Endothelial cell of umbilical vein (primary cell): ENCODE data around the gene C1R. TPM values are rescaled to one million over a fixed set of nuclear protein-coding genes. Genes with fewer than 3 reads are reported as not detected.

Source experiments
- BruUV-seq: library from RNA; stranded (reverse); fragments of 400-500 nt; replicated peaks from 2 replicates; lab custom pipeline; 2021; lab: Mats Ljungman, UMichigan
- CTCF ChIA-PET: fragments of 300-600, 350-600 bp; sonication (Branson Sonifier 250); formaldehyde crosslinking; loops from one replicate; lab custom pipeline; 2021; ENCODE audit warnings: antibody characterized with exemption, inconsistent platforms; lab: Charles Lee
- POLR2A ChIA-PET: fragments of 300-600, 350-600 bp; sonication (Branson Sonifier 250); formaldehyde crosslinking; loops from one replicate; lab custom pipeline; 2021; ENCODE audit warnings: antibody characterized with exemption, inconsistent platforms; lab: Charles Lee
- DNase-seq: peaks from one replicate; pipeline ENCODE4 v3.0.0-alpha.2; 2011; ENCODE audit warnings: low read depth, low spot score
- FAIRE-seq: peaks from 2 replicates; lab custom pipeline; 2011; peaks lifted over from hg19 to GRCh38; lab: Jason Lieb, UNC
- H2AFZ ChIP-seq: 2 replicates; pipeline ENCODE4 v1.6.0; 2012; ENCODE audit warnings: low read depth, low read length, control low read depth, inconsistent platforms
- H3K27ac ChIP-seq: 2 replicates; pipeline ENCODE4 v1.5.1; 2011; ENCODE audit warnings: low read depth, mild to moderate bottlenecking, control low read depth, low read length, moderate library complexity; ENCODE audit not compliant: insufficient read depth
- H3K27me3 ChIP-seq, 2 experiments: 2 replicates each; pipeline versions ENCODE4 v1.6.0 to v1.6.1; 2011; ENCODE audit warnings: low read length in 2 of 2, mixed read lengths in 1 of 2; ENCODE audit not compliant: control insufficient read depth in 2 of 2, insufficient read depth in 2 of 2
- H3K36me3 ChIP-seq, 2 experiments: 2 replicates in 1 of 2; 3 replicates in 1 of 2; pipeline ENCODE4 v1.5.1; 2011; ENCODE audit warnings: low read length in 2 of 2, mild to moderate bottlenecking in 1 of 2, moderate library complexity in 1 of 2; ENCODE audit not compliant: control insufficient read depth in 2 of 2, insufficient read depth in 2 of 2; ENCODE audit errors: extremely low read depth in 1 of 2
- H3K4me1 ChIP-seq: 3 replicates; pipeline ENCODE4 v1.5.1; 2011; ENCODE audit warnings: mild to moderate bottlenecking, low read length; ENCODE audit not compliant: control insufficient read depth, insufficient read depth; ENCODE audit errors: extremely low read depth
- H3K4me2 ChIP-seq: 2 replicates; pipeline ENCODE4 v1.6.1; 2011; ENCODE audit warnings: low read length, control low read depth, mixed read lengths; ENCODE audit not compliant: insufficient read depth
- H3K4me3 ChIP-seq, 3 experiments: fragments of 200-600 bp in 1 of 3; sonication (generic), shearing (Covaris generic) in 1 of 3; replicated peaks in 1 of 3; 2 replicates each; pipeline ENCODE4 v1.5.1; 2011 to 2016; ENCODE audit warnings: control low read depth in 3 of 3, low read length in 3 of 3, mild to moderate bottlenecking in 2 of 3, inconsistent platforms in 1 of 3, low read depth in 1 of 3, moderate library complexity in 1 of 3; ENCODE audit not compliant: insufficient read depth in 1 of 3
- H3K79me2 ChIP-seq: 2 replicates; pipeline ENCODE4 v1.6.0; 2012; ENCODE audit warnings: low read length, inconsistent platforms; ENCODE audit not compliant: control insufficient read depth, insufficient read depth
- H3K9ac ChIP-seq: replicated peaks from 2 replicates; pipeline ENCODE3; 2011; ENCODE audit warnings: low read length, control low read depth; ENCODE audit not compliant: insufficient read depth; ENCODE audit errors: extremely low read depth
- H3K9me1 ChIP-seq: replicated peaks from 3 replicates; pipeline ENCODE4 v1.6.0; 2011; ENCODE audit warnings: mild to moderate bottlenecking, low read length; ENCODE audit not compliant: control insufficient read depth, insufficient read depth; ENCODE audit errors: extremely low read depth
- H3K9me3 ChIP-seq: replicated peaks from 2 replicates; pipeline ENCODE4 v1.5.1; 2012; ENCODE audit warnings: low read length, inconsistent platforms; ENCODE audit not compliant: control insufficient read depth, insufficient read depth
- H4K20me1 ChIP-seq: replicated peaks from 2 replicates; pipeline ENCODE3; 2011; ENCODE audit warnings: mild to moderate bottlenecking, low read length; ENCODE audit not compliant: control insufficient read depth, insufficient read depth; ENCODE audit errors: extremely low read depth
- EZH2 ChIP-seq: IDR thresholded peaks from 2 replicates; pipeline ENCODE4 v1.6.1; 2012; ENCODE audit warnings: borderline replicate concordance, low read depth, mild to moderate bottlenecking, moderate library complexity, low read length, inconsistent platforms; ENCODE audit not compliant: severe bottlenecking
- FOS ChIP-seq: IDR thresholded peaks from 2 replicates; pipeline ENCODE4 v1.6.1; 2011; ENCODE audit warnings: mild to moderate bottlenecking, low read length, moderate library complexity, borderline replicate concordance; ENCODE audit not compliant: insufficient read depth
- GATA2 ChIP-seq: IDR thresholded peaks from 2 replicates; pipeline ENCODE4 v1.7.0; 2011; ENCODE audit warnings: low read depth, mild to moderate bottlenecking, moderate library complexity, mixed read lengths, low read length; ENCODE audit not compliant: insufficient read length, insufficient read depth
- JUN ChIP-seq: IDR thresholded peaks from 2 replicates; pipeline ENCODE4 v1.6.1; 2011; ENCODE audit warnings: borderline replicate concordance, low read depth; ENCODE audit not compliant: insufficient read length, insufficient read depth
- MYC ChIP-seq: IDR thresholded peaks from one replicate; pipeline ENCODE4 v1.6.1; 2011; ENCODE audit warnings: mild to moderate bottlenecking, low read depth, low read length
- POLR2A ChIP-seq: IDR thresholded peaks from 2 replicates; pipeline ENCODE4 v1.6.1; 2012; ENCODE audit warnings: low read depth, mild to moderate bottlenecking, control low read depth, low read length
- POLR2AphosphoS5 ChIP-seq: IDR thresholded peaks from 2 replicates; pipeline ENCODE4 v1.6.1; 2012; ENCODE audit warnings: low read depth, mild to moderate bottlenecking, control low read depth, low read length, moderate library complexity; ENCODE audit not compliant: insufficient read depth
- dilution Hi-C: fragments of 300-500 bp; cut with MboI; formaldehyde crosslinking; loops from one replicate; pipeline ENCODE4 v1.15.0; 2019; ENCODE audit warnings: low sequenced_read_pairs; ENCODE audit not compliant: extremely low pct_ligation_motif_present
- intact Hi-C: fragments of 100-400 bp; cut with micrococcal nuclease; formaldehyde crosslinking; loops from one replicate; pipeline ENCODE4 v1.10.0; 2022
- polyA plus RNA-seq, 4 experiments: library from polyadenylated mRNA; depleted of rRNA in 3 of 4; stranded (reverse) in 3 of 4; unstranded in 1 of 4; fragments of >200 nt; gene quantifications; 2 replicates each; pipeline versions ENCODE4 v1.2.1 to v1.2.3, GENCODE V29; 2011 to 2012; ENCODE audit warnings: missing spikeins in 1 of 4
- total RNA-seq: library from RNA; stranded (reverse); gene quantifications from 2 replicates; pipeline ENCODE4 v1.2.3, GENCODE V29; 2021
- TF ChIP-seq, protein P1 (sequence below): IDR thresholded peaks from 2 replicates; pipeline ENCODE4 v1.6.1; 2011; ENCODE audit not compliant: insufficient read depth, insufficient read length
- TF ChIP-seq, protein P2 (sequence below), 2 donors: IDR thresholded peaks; 1 replicate in 1 of 2; 2 replicates in 1 of 2; pipeline ENCODE4 v1.5.1; 2011; ENCODE audit warnings: low read length in 2 of 2, mild to moderate bottlenecking in 2 of 2, moderate library complexity in 2 of 2, control low read depth in 1 of 2, inconsistent platforms in 1 of 2, low read depth in 1 of 2; ENCODE audit not compliant: insufficient read depth in 1 of 2; ENCODE audit errors: extremely low read depth in 1 of 2

C1R gene
- total and polyA plus RNA-seq, 2 donors (not counting 3 experiments of a cell fraction or from before 2014, with no cell fraction given), result 3.6 to 5.8 TPM

- Histone ChIP-seq H3K9me1 (no peaks in the 10 kb centered on the region), H3K9me3 (no peaks in the 10 kb centered on the region), H3K27ac (no peak overlapping the region), H3K79me2 (no peaks in the 10 kb centered on the region), H4K20me1 (no peaks in the 10 kb centered on the region), H3K36me3 (no peaks in the 10 kb centered on the region), H3K9ac (no peak overlapping the region), H2AFZ (no peak overlapping the region), H3K27me3 (no peaks in the 10 kb centered on the region), H3K4me3 (no peak overlapping the region), H3K4me2 (no peak overlapping the region), H3K4me1 (peaks cover 22% of the 10 kb centered on the region)
- POLR2A ChIA-PET, result no interaction called here
- BruUV-seq, result no TSS peak
- no peak for TF ChIP-seq POLR2AphosphoS5
- TF ChIP-seq, protein P1, sequence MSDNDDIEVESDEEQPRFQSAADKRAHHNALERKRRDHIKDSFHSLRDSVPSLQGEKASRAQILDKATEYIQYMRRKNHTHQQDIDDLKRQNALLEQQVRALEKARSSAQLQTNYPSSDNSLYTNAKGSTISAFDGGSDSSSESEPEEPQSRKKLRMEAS, result no peak
- no peak for TF ChIP-seq GATA2
- no peak for TF ChIP-seq EZH2
- TF ChIP-seq MYC, result no peak
- TF ChIP-seq FOS, result no peak
- TF ChIP-seq, protein P2, sequence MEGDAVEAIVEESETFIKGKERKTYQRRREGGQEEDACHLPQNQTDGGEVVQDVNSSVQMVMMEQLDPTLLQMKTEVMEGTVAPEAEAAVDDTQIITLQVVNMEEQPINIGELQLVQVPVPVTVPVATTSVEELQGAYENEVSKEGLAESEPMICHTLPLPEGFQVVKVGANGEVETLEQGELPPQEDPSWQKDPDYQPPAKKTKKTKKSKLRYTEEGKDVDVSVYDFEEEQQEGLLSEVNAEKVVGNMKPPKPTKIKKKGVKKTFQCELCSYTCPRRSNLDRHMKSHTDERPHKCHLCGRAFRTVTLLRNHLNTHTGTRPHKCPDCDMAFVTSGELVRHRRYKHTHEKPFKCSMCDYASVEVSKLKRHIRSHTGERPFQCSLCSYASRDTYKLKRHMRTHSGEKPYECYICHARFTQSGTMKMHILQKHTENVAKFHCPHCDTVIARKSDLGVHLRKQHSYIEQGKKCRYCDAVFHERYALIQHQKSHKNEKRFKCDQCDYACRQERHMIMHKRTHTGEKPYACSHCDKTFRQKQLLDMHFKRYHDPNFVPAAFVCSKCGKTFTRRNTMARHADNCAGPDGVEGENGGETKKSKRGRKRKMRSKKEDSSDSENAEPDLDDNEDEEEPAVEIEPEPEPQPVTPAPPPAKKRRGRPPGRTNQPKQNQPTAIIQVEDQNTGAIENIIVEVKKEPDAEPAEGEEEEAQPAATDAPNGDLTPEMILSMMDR (IDR thresholded peaks at IDR 0.05; ENCODE audit: extremely low read depth in 1 of 2, insufficient read depth in 1 of 2, low read depth in 1 of 2, low read length in 2 of 2), result no peak
- no peak for TF ChIP-seq POLR2A
- TF ChIP-seq JUN, result no peak
- dilution Hi-C loops, result no loop called here
- FAIRE-seq (no peak), DNase-seq (no peak)
- intact Hi-C loops, result no loop called here
- CTCF ChIA-PET, result interaction anchor here (1.3 kb wide), 1 partner anchor 8 kb away, joined by 3 read pairs; no protein-coding TSS in a partner anchor
These were observed 29.1 kb upstream of the C1R start for GRCh38 chr12:7121324-7121723.
